Endodermal cell (in vitro differentiated cells): ENCODE measurements around the gene NAV1. TPM values are rescaled to one million over a fixed set of nuclear protein-coding genes. Genes with fewer than 3 reads are reported as not detected.
"Not testable (repeated sequence)": the region's sequence is repeated elsewhere in the genome, so short reads cannot be mapped to it uniquely, and the experiment has no call there.

Experiments
- DNase-seq: peaks from one replicate; pipeline ENCODE4 v3.0.0-alpha.2; 2017
- H3K27ac ChIP-seq: 2 replicates; pipeline ENCODE4 v1.5.1; 2013; ENCODE audit warnings: mild to moderate bottlenecking, low read depth, low read length, moderate library complexity
- H3K27me3 ChIP-seq: 2 replicates; pipeline ENCODE4 v1.6.1; 2013; ENCODE audit warnings: mild to moderate bottlenecking, low read length, moderate library complexity; ENCODE audit not compliant: insufficient read depth, control insufficient read depth, poor library complexity, severe bottlenecking
- H3K36me3 ChIP-seq: 2 replicates; pipeline ENCODE4 v1.7.0; 2013; ENCODE audit warnings: mild to moderate bottlenecking, low read length, moderate library complexity; ENCODE audit not compliant: control insufficient read depth, insufficient read depth
- H3K4me1 ChIP-seq: one replicate; pipeline ENCODE4 v1.7.0; 2013; ENCODE audit warnings: low read length; ENCODE audit not compliant: control insufficient read depth, insufficient read depth
- H3K4me3 ChIP-seq: 2 replicates; pipeline ENCODE4 v1.5.1; 2013; ENCODE audit warnings: mild to moderate bottlenecking, low read length, moderate library complexity
- H3K9ac ChIP-seq: 2 replicates; pipeline ENCODE4 v1.6.1; 2013; ENCODE audit warnings: mild to moderate bottlenecking, low read length, moderate library complexity; ENCODE audit not compliant: poor library complexity, severe bottlenecking; ENCODE audit errors: extremely low read depth
- H3K9me3 ChIP-seq: 2 replicates; pipeline ENCODE4 v1.6.1; 2013; ENCODE audit warnings: mild to moderate bottlenecking, low read length, moderate library complexity; ENCODE audit not compliant: control insufficient read depth
- H3K27ac Mint-ChIP-seq: 2 replicates; pipeline ENCODE4 v1.8.0; 2020; ENCODE audit warnings: mixed read lengths
- H3K27me3 Mint-ChIP-seq: 2 replicates; pipeline ENCODE4 v1.8.0; 2021; ENCODE audit warnings: mild to moderate bottlenecking, mixed read lengths; ENCODE audit not compliant: insufficient read depth
- H3K36me3 Mint-ChIP-seq: 2 replicates; pipeline ENCODE4 v1.8.0; 2020; ENCODE audit warnings: low read depth, mixed read lengths
- H3K4me1 Mint-ChIP-seq: 2 replicates; pipeline ENCODE4 v1.8.0; 2020; ENCODE audit warnings: mixed read lengths
- H3K4me3 Mint-ChIP-seq: 2 replicates; pipeline ENCODE4 v1.8.0; 2020; ENCODE audit warnings: mild to moderate bottlenecking, moderate library complexity, mixed read lengths
- H3K9me3 Mint-ChIP-seq: 2 replicates; pipeline ENCODE4 v1.8.0; 2020; ENCODE audit warnings: mild to moderate bottlenecking, mixed read lengths
- CTCF ChIP-seq: fragments of 200-600 bp; sonication (generic); conservative IDR thresholded peaks from 2 replicates; pipeline ENCODE4 v1.5.0; 2021; ENCODE audit warnings: antibody characterized with exemption, mild to moderate bottlenecking
- WGBS, 2 experiments: methylation state at CpG; one replicate each; pipeline versions ENCODE4 v1.1.5 to v1.1.7; 2013; ENCODE audit warnings: missing lambda C conversion rate in 2 of 2, mixed read lengths in 1 of 2; ENCODE audit not compliant: insufficient coverage in 1 of 2, insufficient read length in 1 of 2; 5-methylcytosine and 5-hydroxymethylcytosine counted together
- total RNA-seq, 2 donors: library from RNA; stranded (reverse); fragmentation: NEBNext Ultra II Directional in 1 of 2; extraction: Animal tissue kit (Norgen Biotek cat#: 25700) in 1 of 2; gene quantifications; 2 replicates in 1 of 2; 3 replicates in 1 of 2; pipeline ENCODE4 v1.2.1, GENCODE V29; 2021

The NAV1 gene
- total RNA-seq, 2 donors from 2014 or later: 42.2 to 62.5 TPM

GRCh38 chr1:201490708-201491131 lies 48.2 kb upstream of the NAV1 start:
- Mint-ChIP-seq H3K9me3 (peaks cover 4% of the 10 kb centered on the region), H3K27ac (no peak overlapping the region), H3K4me3 (no peak overlapping the region), H3K36me3 (peaks cover 10% of the 10 kb centered on the region), H3K27me3 (no peaks in the 10 kb centered on the region), H3K4me1 (peaks cover 26% of the 10 kb centered on the region)
- DNase-seq: no peak
- Histone ChIP-seq H3K9ac (no peak overlapping the region), H3K27me3 (no peaks in the 10 kb centered on the region), H3K36me3 (no peaks in the 10 kb centered on the region), H3K4me3 (no peak overlapping the region), H3K27ac (no peak overlapping the region), H3K4me1 (peaks cover 22% of the 10 kb centered on the region), H3K9me3 (no peaks in the 10 kb centered on the region)
- WGBS, 2 experiments: 80 to 94% methylated on average over 2 to 3 of the region's 3 CpGs
- TF ChIP-seq CTCF: no peak

- H3K4me3 Mint-ChIP-seq: no peak overlapping the region
- Histone ChIP-seq H3K36me3 (no peaks in the 10 kb centered on the region), H3K9ac (no peak overlapping the region), H3K9me3 (no peaks in the 10 kb centered on the region), H3K27me3 (no peaks in the 10 kb centered on the region), H3K4me3 (no peak overlapping the region), H3K27ac (no peak overlapping the region), H3K4me1 (peaks cover 19% of the 10 kb centered on the region)
- DNase-seq: no peak
- H3K9me3 Mint-ChIP-seq: peaks cover 4% of the 10 kb centered on the region
- peaks cover 22% of the 10 kb centered on the region for H3K4me1 Mint-ChIP-seq
- 86 to 92% methylated on average over 1 to 3 of the region's 3 CpGs for WGBS, 2 experiments
- H3K27me3 Mint-ChIP-seq: no peaks in the 10 kb centered on the region
- no peak overlapping the region for H3K27ac Mint-ChIP-seq
- peaks cover 10% of the 10 kb centered on the region for H3K36me3 Mint-ChIP-seq
- no peak for TF ChIP-seq CTCF
Observed at GRCh38 chr1:201491896-201492511, 46.9 kb upstream of the NAV1 start.

- H3K36me3 ChIP-seq, H3K27ac ChIP-seq, H3K9ac ChIP-seq, H3K27me3 Mint-ChIP-seq, H3K27me3 ChIP-seq, H3K36me3 Mint-ChIP-seq, H3K4me3 ChIP-seq, H3K9me3 ChIP-seq, H3K4me3 Mint-ChIP-seq, H3K27ac Mint-ChIP-seq, H3K9me3 Mint-ChIP-seq, DNase-seq: not testable (repeated sequence)
- 94 to 100% methylated on average over 1 to 3 of the region's 3 CpGs for WGBS, 2 experiments
- H3K4me1 ChIP-seq: peaks cover 19% of the 10 kb centered on the region
- H3K4me1 Mint-ChIP-seq: peaks cover 22% of the 10 kb centered on the region
Observed at GRCh38 chr1:201493026-201493656, 45.8 kb upstream of the NAV1 start.
